GM12875 (cell line): ENCODE data around the gene ATP5IF1.

Experiments used
- H3K4me3 ChIP-seq: one replicate; pipeline ENCODE4 v1.5.1; 2011; ENCODE audit warnings: low read depth, low read length, control low read depth
- TF ChIP-seq, protein P1 (sequence below): IDR thresholded peaks from 2 replicates; pipeline ENCODE4 v1.5.1; 2011; ENCODE audit warnings: low read depth, mild to moderate bottlenecking, control low read depth, inconsistent platforms, low read length, moderate library complexity, borderline replicate concordance; ENCODE audit not compliant: insufficient read depth

The ATP5IF1 gene

DNA sequence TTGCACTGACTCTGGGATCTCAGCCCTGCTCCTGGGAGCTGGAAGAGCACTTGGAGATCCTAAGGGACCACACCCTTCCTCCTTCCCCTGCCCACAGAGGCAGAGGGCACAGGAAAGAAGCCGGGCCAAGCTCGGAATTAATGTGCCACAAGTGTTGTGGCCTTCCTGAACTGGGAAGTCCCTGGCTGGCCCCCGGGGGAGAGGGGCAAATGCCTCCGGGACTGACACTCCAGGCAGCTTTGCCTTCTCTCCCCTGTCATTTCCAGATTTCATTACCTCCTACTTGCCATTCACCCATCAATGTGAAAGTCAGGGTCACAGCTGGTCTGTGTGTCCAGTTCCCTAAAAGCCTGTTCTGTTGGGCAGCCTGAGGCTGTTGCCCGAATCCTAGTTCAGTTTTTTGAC lies 45.1 kb downstream of the ATP5IF1 start:
- H3K4me3 ChIP-seq, result no peak overlapping the region
- TF ChIP-seq, protein P1, sequence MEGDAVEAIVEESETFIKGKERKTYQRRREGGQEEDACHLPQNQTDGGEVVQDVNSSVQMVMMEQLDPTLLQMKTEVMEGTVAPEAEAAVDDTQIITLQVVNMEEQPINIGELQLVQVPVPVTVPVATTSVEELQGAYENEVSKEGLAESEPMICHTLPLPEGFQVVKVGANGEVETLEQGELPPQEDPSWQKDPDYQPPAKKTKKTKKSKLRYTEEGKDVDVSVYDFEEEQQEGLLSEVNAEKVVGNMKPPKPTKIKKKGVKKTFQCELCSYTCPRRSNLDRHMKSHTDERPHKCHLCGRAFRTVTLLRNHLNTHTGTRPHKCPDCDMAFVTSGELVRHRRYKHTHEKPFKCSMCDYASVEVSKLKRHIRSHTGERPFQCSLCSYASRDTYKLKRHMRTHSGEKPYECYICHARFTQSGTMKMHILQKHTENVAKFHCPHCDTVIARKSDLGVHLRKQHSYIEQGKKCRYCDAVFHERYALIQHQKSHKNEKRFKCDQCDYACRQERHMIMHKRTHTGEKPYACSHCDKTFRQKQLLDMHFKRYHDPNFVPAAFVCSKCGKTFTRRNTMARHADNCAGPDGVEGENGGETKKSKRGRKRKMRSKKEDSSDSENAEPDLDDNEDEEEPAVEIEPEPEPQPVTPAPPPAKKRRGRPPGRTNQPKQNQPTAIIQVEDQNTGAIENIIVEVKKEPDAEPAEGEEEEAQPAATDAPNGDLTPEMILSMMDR, result no peak

DNA sequence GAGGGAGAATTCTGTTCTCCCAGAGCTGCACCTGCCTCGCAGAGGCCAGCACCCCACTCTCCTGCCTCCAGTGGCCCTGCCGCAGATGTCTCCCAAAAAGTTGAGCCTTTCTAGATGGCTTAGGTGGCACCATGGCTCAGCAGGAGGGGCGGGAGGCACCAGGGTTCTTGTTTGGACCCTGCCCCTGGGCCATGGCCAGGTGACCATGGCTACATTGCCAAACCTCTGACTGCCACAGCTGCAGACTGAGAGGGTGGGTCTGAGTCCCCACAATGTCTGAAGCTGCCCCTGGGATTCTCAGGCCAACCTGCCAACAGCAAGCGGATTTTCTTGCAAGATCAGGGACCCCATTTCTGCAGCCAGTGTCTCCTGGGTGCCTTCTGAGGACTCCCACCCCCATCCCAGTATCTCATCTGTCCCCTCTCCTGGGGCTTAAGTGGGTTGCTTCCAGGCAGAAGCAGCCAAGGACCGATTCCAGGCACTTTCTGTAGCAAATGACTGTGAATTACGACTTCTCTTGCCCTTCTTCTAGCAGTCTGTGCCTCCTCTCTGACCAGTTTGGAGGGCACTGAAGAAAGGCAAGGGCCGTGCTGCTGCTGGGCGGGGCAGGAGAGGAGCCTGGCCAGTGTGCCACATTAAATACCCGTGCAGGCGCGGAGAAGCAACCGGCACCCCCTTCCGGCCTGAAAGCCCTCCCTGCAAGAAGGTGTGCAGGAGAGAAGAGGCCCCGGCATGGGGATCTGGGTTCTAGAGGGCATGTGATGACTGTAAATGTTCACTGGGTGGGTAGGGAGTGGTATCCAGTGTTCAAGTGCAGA lies 45.9 kb downstream of the ATP5IF1 start:
- H3K4me3 ChIP-seq, result no peak overlapping the region
- TF ChIP-seq, protein P1, result no peak

DNA sequence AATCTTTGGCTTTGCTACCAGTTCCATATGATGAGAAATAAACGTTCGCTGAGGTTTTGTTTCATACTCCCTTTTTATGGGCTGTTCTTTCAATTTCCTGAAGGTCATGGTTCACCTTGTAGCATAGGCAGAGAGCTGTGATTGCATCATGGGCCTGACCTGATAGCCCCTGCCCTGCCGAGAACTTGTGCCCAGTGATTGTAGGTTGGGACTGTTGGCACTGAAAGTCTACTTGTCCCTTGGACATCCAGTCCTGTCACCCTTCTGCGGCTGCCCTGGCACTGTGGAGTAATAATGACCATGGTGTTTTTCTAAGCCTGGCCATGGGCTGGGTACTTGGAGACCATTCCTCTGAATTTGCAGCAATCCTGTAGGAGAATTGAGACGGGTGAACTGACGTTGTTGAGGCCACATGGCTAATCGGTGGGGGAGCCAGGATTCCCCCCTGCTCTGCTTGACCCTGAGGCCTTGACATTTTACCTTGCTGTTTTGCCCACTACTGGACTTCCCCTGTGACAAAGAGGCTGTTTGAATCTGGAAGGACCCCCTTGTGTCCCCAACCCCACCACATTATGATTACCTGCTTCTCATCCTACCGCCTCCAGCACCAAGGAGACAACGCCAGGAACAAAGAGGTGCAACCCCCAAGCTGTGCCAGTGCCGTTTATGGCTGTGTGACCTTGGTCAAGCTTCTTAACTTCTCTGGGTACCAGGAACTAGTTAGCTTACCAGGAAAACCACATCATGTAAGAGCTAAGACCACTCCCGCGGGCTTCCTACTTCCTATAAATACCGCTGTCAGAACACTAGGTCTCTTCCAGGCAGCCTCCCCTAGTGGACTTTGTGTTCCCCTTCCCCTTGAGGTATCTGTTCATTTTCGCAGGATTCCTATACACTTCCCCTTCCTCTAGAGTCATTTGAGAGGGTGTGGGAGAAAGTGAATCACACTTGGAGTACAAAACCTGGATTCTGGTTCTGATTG lies 46.8 kb downstream of the ATP5IF1 start:
- H3K4me3 ChIP-seq, result no peak overlapping the region
- TF ChIP-seq, protein P1, result no peak

DNA sequence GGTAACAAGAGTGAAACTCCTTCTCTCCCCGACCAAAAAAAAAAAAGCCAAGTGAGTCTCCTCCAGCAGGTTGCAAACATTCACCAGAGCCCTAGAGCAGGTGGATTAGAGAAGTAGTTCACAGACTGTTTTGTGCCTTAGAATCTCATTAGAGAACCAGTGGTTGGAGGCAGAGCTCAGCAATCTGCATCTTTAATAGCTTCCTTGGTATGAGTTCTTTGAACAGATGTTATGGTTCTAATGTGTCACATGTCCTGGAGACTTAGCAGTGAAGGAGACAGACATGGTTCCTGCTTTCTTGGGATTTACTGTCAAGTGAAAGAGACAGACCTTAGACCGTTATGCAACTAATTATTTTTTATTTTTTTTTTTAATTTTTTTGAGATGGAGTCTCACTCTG lies 50.2 kb downstream of the ATP5IF1 start:
- TF ChIP-seq, protein P1, result no peak
- no peak overlapping the region for H3K4me3 ChIP-seq
